SJCRH30 (cell line): ENCODE results near the gene TRPV2. TPM values are rescaled to one million over a fixed set of nuclear protein-coding genes. Genes with fewer than 3 reads are reported as not detected.

ENCODE experiments used
- DNase-seq, 2 experiments: peaks; one replicate each; pipeline ENCODE4 v3.0.0-alpha.2; 2015 to 2020
- H3K27ac ChIP-seq: fragments of 250-450 bp; sonication (Bioruptor Pico); 2 replicates; pipeline ENCODE4 v1.5.1; 2020; ENCODE audit warnings: mild to moderate bottlenecking, moderate library complexity
- H3K27me3 ChIP-seq: fragments of 250-450 bp; sonication (Bioruptor Pico); 2 replicates; pipeline ENCODE4 v1.5.1; 2020; ENCODE audit warnings: mild to moderate bottlenecking, moderate library complexity
- H3K36me3 ChIP-seq: fragments of 250-450 bp; sonication (Bioruptor Pico); 2 replicates; pipeline ENCODE4 v1.5.1; 2020; ENCODE audit warnings: mild to moderate bottlenecking, moderate library complexity
- H3K4me1 ChIP-seq: fragments of 250-450 bp; sonication (Bioruptor Pico); 2 replicates; pipeline ENCODE4 v1.5.1; 2020; ENCODE audit warnings: mild to moderate bottlenecking, moderate library complexity
- H3K4me3 ChIP-seq: fragments of 250-450 bp; sonication (Bioruptor Pico); 2 replicates; pipeline ENCODE4 v1.5.1; 2020; ENCODE audit warnings: mild to moderate bottlenecking, moderate library complexity
- H3K9me3 ChIP-seq: fragments of 250-450 bp; sonication (Bioruptor Pico); replicated peaks from 2 replicates; pipeline ENCODE4 v1.5.1; 2020; ENCODE audit warnings: mild to moderate bottlenecking, moderate library complexity
- total RNA-seq: library from RNA; depleted of rRNA; stranded (reverse); fragments of >200 nt; shearing (Covaris generic); gene quantifications from 2 replicates; pipeline ENCODE4 v1.2.3, GENCODE V29; 2014

The TRPV2 gene
- total RNA-seq, 1 experiment from 2014 or later: 0.42 TPM

DNA sequence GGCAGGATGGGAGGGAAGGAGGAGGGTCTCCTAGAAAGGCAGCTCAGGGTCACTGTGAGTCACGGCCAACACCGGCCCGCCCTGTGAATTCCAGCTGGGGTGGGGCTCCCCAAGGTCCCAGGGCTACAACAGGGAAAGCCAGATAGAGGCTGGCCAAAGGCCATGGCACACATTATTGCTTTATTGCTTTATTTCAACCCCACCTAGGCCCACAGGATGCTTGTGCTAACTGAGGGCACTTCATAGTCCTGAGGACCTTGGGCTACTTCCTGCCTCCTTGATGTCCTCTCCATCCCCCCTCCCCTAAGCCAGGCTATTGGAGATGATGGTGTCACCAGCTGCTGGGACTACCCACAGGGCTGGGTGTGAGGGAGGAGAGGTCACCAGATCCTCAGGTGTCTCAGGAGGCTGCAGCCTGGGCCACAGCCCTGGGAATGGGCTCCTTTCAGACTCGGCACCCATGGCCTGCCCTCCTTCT, 50.5 kb downstream of the TRPV2 start:
- H3K36me3 ChIP-seq: no peaks in the 10 kb centered on the region
- DNase-seq: no peak
- H3K4me3 ChIP-seq: no peak overlapping the region
- H3K4me1 ChIP-seq: peaks cover 17% of the 10 kb centered on the region
- no peaks in the 10 kb centered on the region for H3K9me3 ChIP-seq
- no peaks in the 10 kb centered on the region for H3K27me3 ChIP-seq
- H3K27ac ChIP-seq: no peak overlapping the region

DNA sequence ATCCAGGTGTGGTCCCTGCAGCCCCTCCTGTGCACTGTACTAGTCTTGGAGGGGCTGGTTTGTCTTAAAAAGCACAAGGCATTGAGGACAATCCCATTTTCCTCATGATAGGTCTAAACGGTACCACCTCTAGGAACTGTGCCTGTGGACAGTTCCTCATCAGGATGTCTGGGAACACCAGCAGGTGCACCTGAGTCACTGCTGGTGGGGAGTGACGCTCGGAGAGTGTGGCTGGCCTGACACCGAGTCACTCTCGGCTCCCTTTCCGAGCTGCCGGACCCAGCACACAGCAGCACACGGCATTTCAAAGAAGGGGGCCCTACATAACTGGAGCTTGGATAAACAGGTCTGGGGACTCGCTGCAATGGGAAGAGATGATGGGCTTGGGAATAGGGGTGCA, 51.0 kb downstream of the TRPV2 start:
- H3K36me3 ChIP-seq: no peaks in the 10 kb centered on the region
- no peaks in the 10 kb centered on the region for H3K27me3 ChIP-seq
- no peak overlapping the region for H3K4me3 ChIP-seq
- DNase-seq: no peak
- no peaks in the 10 kb centered on the region for H3K9me3 ChIP-seq
- no peak overlapping the region for H3K27ac ChIP-seq
- H3K4me1 ChIP-seq: peaks cover 17% of the 10 kb centered on the region

DNA sequence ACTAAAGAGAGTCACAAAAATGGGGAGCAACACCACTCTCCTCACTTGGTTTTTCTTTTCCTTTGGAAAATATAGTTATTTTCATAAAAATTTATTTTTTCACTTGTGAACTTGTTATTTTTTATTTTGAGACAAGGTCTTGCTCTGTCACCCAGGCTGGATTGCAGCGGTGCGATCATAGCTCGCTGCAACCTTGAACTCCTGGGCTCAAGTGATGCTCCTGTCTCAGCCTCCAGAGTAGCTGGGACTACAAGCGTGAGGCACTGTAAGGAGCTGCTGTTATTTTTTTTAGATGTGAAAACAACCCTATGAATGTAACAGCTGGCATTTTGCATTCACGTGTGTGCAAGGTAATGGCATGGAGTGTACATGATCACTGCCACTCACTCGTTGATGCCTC, 51.7 kb downstream of the TRPV2 start:
- H3K4me3 ChIP-seq: no peak overlapping the region
- H3K27me3 ChIP-seq: no peaks in the 10 kb centered on the region
- H3K9me3 ChIP-seq: no peaks in the 10 kb centered on the region
- H3K4me1 ChIP-seq: peaks cover 17% of the 10 kb centered on the region
- H3K27ac ChIP-seq: no peak overlapping the region
- DNase-seq: no peak
- no peaks in the 10 kb centered on the region for H3K36me3 ChIP-seq

DNA sequence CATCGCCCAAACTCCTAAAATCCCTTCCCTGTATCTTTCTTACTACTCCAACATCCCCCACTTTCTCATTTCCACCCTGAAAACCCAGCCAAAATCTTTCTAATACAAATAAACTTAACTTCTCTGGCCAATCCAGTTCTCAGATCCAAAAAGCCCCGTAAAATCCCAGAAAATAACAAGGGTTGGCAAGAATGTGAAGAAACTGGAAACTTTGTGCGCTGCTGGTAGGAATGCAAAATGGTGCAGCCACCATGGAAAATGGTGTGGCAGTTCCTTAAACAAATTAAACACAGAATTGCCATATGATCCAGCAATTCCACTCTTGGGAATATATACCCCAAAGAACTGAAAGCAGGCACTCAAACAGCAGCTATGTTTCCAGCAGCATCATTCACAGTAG, 52.5 kb downstream of the TRPV2 start:
- Histone ChIP-seq H3K9me3 (no peaks in the 10 kb centered on the region), H3K36me3 (no peaks in the 10 kb centered on the region), H3K27ac (no peak overlapping the region), H3K4me1 (peaks cover 17% of the 10 kb centered on the region), H3K27me3 (no peaks in the 10 kb centered on the region), H3K4me3 (no peak overlapping the region)
- DNase-seq: no peak

DNA sequence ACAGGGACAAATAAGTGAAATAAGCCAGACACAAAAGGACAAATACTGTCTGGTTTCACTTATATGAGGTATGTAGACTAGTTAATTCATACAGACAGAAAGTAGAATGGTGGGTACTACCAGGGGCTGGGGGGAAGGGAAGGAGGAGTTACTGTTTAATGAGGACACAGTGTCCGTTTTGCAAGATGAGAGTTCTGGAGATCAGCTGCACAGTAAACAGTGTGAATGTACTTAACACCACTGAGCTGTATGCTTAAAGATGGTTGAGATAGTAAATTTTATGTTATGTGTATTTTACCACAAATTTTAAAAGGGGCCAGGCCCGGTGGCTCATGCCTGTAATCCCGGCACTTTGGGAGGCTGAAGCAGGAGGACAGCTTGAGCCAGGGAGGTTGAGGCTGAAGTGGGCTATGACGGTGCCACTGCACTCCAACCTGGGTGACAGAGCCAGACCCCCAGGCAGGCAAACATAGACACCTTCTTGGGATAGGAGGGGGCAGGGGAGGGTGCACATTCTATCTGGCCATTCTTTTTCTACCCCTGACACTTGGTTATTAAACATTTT, 53.1 kb downstream of the TRPV2 start:
- Histone ChIP-seq H3K27me3 (no peaks in the 10 kb centered on the region), H3K27ac (no peak overlapping the region), H3K4me1 (peaks cover 14% of the 10 kb centered on the region), H3K36me3 (no peaks in the 10 kb centered on the region), H3K4me3 (no peak overlapping the region), H3K9me3 (no peaks in the 10 kb centered on the region)
- DNase-seq: no peak

DNA sequence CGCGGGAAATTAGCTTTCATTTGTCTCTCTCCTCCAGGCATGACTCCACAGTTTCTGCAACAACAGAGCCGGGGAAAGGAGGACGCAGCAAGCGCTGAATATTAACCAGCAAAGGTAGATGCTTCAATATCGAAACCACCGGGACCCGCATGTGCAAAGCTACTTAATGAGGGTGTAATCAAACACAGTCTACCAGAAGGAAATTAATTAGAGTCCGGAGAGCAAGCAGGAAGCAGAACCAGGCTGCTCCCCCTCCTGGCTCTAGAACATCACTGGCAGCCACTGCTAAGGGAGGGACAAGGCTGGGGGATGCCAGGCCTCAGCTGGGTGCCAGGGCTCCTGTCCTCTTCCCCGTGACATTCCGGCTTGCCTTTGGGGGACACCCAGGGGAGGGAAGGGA, 54.9 kb downstream of the TRPV2 start:
- no peaks in the 10 kb centered on the region for H3K36me3 ChIP-seq
- no peaks in the 10 kb centered on the region for H3K9me3 ChIP-seq
- no peak overlapping the region for H3K27ac ChIP-seq
- no peak for DNase-seq
- H3K4me3 ChIP-seq: no peak overlapping the region
- no peaks in the 10 kb centered on the region for H3K27me3 ChIP-seq
- H3K4me1 ChIP-seq: peaks cover 22% of the 10 kb centered on the region

DNA sequence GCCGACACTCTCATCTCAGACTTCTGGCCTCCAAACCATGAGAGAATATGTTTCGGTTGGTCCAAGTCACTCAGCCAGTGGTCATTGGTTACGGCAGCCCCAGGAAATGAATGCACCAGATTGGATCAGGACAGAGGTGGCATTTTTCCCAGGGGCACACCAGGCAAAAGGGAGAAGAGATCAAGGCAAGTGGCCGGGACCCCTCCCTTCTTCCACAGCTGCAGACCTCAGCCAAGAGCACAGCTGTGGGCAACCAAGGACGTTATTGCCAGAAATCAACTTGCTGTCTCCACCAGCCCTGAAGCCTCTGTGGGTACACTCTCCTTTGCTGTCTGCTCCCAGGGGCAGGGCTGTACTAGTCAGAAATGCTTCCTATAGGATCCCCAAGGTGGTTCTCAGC, 55.9 kb downstream of the TRPV2 start:
- Histone ChIP-seq H3K4me1 (peaks cover 22% of the 10 kb centered on the region), H3K27me3 (no peaks in the 10 kb centered on the region), H3K9me3 (no peaks in the 10 kb centered on the region), H3K36me3 (no peaks in the 10 kb centered on the region), H3K4me3 (no peak overlapping the region), H3K27ac (no peak overlapping the region)
- DNase-seq: no peak

DNA sequence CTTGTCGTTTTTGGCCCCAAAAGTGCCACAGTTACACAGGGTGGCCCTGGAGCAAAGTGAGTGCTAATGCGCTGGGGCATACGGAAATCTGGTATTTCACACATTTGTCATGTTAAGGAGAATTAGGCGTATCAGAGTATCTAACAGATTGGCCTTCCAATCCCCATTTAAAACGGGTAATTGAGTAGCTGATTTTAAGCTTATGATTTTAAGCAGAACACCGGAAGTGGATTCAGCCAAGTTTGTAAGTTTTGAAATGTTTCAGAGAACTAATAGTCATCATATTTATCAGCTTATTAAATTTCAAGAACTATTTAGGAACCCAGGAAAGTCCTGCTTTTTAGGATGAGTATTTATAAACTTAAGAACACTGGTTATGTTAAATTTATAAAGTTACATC, 57.2 kb downstream of the TRPV2 start:
- no peaks in the 10 kb centered on the region for H3K36me3 ChIP-seq
- H3K4me1 ChIP-seq: peaks cover 29% of the 10 kb centered on the region
- DNase-seq: no peak
- no peaks in the 10 kb centered on the region for H3K27me3 ChIP-seq
- no peak overlapping the region for H3K4me3 ChIP-seq
- H3K27ac ChIP-seq: no peak overlapping the region
- no peaks in the 10 kb centered on the region for H3K9me3 ChIP-seq

DNA sequence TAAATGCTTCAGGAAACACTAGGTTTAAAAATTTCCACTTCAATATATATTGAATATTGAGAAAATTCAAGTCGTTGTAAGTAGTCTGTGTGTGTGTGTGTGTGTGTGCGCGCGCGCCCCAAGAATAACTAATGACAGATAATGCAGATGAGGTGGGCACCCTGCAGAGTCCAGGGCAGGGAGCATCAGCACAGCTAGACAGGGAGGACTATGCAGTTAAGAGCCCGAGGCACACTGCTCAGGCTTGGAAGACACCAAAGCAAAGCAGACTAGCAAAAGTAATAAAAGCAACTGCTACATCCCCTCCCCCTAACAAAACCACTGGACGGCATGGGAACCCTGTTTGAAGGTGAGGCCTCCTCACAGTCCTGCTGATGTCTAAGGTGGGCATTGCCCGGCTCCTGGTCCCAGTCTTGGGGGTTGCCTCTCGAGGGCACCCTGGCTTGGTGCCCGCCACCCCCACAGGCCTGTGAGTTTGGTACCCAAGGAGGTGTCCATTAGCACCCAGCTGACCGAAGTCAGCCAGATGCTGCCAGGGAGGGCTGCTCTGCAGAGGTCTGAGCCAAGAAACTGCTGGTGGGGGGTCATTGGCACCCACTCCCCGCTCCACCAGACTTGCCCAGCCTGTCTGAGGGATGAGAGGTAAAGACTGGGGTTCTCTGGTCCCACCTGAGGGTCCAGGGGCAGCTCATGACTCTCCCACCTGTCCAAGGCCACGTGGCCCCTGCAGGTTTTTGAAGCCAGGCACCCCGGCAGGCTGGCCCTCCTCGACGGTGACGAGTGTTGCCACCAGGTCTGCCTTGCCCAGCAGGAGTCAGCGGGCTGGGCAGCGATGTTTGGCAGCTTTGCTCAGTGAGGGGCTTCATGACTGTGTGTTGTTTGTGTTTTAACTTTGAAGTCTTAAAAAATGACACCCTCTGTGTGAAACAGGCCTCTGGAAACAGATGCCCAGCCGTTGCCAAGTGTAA, 58.0 kb downstream of the TRPV2 start:
- DNase-seq: no peak
- H3K4me3 ChIP-seq: no peak overlapping the region
- no peaks in the 10 kb centered on the region for H3K9me3 ChIP-seq
- H3K27me3 ChIP-seq: no peaks in the 10 kb centered on the region
- no peak overlapping the region for H3K27ac ChIP-seq
- no peaks in the 10 kb centered on the region for H3K36me3 ChIP-seq
- H3K4me1 ChIP-seq: peaks cover 31% of the 10 kb centered on the region

DNA sequence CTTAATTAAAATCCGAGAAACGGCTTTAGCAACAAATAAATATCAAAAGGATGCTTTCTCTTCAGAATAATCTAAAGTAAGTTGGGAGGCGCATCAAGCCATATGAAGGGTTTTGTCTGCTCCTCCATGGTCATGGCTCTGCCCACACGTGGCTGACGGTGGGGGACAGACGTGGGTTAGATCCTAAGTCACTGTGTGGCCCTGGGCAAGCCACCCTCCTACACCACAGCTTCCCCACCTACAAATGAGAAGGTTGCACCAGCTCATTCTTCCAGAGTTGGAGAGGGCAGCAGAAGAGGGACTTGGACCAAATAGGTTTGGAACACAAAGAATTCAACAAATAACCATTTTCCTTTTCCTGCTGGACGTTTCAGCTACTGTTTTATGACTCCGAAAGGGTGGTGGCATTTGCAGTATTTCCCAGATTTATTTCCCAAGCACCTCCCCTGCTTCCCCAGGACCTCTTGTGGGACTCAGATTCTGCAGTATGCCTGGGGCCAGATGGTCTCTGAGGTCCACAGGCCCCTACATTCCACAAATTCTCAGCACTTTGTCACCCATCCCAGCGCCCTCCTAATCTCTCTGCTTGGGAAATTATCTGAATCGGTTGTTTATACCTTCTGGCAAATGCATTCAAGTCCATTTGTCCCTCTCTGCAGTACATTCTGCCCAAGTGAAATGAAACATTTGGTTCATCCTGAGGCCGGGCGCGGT, 58.8 kb downstream of the TRPV2 start:
- peak in 1 of 2 experiments; percentile 57 for DNase-seq
- Histone ChIP-seq H3K9me3 (no peaks in the 10 kb centered on the region), H3K4me3 (no peak overlapping the region), H3K36me3 (no peaks in the 10 kb centered on the region), H3K4me1 (peaks cover 31% of the 10 kb centered on the region), H3K27me3 (no peaks in the 10 kb centered on the region), H3K27ac (no peak overlapping the region)

DNA sequence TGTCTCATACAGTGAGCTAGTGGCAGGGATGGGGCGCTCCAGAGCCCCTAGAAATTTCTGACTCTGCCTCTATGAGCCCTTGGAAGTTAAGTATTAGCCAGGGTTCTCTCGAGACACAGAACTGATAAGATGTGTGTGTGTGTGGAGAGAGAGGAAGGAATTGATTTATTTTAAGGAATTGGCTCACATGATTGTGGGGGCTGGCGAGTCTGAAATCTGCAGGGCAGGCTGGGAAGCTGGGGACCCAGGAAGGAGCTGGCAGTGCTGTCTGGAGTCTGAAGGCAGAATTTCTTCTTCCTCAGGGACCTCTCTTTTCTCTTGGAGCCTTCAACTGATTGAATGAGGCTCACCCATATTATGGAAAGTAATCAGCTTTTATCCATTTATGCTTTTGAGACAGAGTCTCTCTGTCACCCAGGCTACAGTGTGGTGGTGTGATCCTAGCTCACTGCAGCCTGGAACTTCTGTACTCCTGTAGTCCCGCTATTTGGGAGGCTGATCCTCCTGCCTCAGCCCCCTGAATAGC, 59.9 kb downstream of the TRPV2 start:
- Histone ChIP-seq H3K4me1 (peaks cover 22% of the 10 kb centered on the region), H3K36me3 (no peaks in the 10 kb centered on the region), H3K9me3 (no peaks in the 10 kb centered on the region), H3K4me3 (no peak overlapping the region), H3K27ac (no peak overlapping the region), H3K27me3 (no peaks in the 10 kb centered on the region)
- DNase-seq: no peak

DNA sequence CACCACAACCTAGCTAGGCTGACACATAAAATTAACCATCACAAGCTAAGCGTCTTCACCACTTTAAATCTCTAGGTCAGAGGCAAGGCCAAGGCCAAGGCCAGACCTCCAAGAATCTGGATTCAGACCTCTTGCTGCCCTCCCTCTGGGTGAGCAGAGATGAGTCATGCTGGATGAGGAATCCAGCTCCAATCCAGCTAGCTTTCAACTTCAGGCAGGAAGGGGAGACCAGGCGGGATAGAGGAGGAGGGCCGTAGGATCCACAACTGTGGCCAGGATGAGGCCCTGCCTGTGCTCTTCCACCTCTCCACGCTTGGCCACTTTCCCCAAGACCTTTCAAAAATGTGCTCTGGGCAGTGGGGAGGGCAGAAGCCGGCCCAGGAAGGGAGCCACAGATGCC, 61.9 kb downstream of the TRPV2 start:
- no peak overlapping the region for H3K4me3 ChIP-seq
- peaks cover 18% of the 10 kb centered on the region for H3K4me1 ChIP-seq
- DNase-seq: peak; percentile 79 to 81
- no peaks in the 10 kb centered on the region for H3K9me3 ChIP-seq
- H3K36me3 ChIP-seq: no peaks in the 10 kb centered on the region
- no peaks in the 10 kb centered on the region for H3K27me3 ChIP-seq
- peak overlapping the region; percentile 18 for H3K27ac ChIP-seq

DNA sequence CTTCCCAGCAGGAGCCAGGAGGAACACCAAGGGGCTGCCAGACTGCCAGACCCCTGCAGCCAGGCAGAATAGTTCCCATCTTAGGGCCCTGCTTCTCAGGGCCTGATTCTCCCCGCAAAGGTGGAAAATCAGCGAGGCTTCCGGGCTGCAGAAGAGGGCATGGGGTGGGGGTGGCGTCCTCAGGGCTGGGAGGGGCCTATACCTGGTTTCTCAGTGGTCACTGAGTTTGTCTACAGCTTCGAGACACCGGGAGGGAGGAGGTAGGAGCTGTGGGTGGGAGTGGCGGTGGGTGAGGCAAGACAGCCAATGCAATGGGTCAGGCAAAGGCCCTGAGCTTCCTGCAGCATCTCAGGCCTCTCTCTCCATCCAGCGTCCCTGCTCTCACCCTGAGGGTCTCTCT, 62.3 kb downstream of the TRPV2 start:
- no peaks in the 10 kb centered on the region for H3K36me3 ChIP-seq
- H3K9me3 ChIP-seq: no peaks in the 10 kb centered on the region
- no peak overlapping the region for H3K4me3 ChIP-seq
- peaks cover 18% of the 10 kb centered on the region for H3K4me1 ChIP-seq
- no peak for DNase-seq
- peak overlapping the region; percentile 18 for H3K27ac ChIP-seq
- no peaks in the 10 kb centered on the region for H3K27me3 ChIP-seq

DNA sequence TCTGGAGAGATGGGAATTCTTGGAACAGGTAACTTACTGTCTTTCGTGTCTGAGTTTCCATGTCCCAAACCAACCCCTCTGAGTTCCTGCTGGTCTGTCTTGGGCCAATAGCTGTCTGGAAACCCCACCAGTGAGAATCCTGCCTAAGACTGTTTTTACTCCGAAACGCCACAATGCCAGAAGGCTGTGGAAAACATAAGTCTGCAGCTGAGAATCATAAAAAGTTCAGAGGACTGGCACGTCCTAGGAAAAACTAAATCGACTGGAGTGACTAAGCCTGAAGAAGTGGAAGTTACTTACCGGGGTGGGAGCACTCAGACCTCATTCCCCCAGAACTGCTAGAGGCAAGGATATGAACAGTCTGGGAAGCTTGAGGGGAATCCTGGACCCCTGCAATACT, 63.3 kb downstream of the TRPV2 start:
- H3K36me3 ChIP-seq: no peaks in the 10 kb centered on the region
- no peaks in the 10 kb centered on the region for H3K9me3 ChIP-seq
- no peak for DNase-seq
- H3K4me3 ChIP-seq: no peak overlapping the region
- H3K4me1 ChIP-seq: peaks cover 18% of the 10 kb centered on the region
- H3K27me3 ChIP-seq: no peaks in the 10 kb centered on the region
- H3K27ac ChIP-seq: no peak overlapping the region

DNA sequence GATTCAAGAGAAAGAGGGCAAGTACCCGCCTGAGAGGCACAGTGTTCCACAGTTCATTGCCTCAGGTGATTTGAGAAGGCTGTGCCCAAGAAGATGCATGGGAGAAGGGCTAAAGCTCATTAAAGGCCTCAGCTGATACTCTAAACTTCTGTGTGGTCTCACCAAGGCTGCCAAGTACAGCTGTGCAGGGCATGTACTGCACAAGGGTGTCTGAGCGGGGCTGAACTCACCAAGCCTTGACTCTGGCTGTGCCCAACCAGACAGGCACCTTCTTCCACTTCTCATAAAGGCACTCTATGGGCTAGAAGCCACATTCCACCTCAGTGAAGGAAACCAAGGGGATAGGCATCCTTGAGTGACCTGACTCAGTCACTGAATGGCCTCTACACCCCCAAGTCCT, 63.9 kb downstream of the TRPV2 start:
- Histone ChIP-seq H3K36me3 (no peaks in the 10 kb centered on the region), H3K27me3 (no peaks in the 10 kb centered on the region), H3K4me1 (peaks cover 12% of the 10 kb centered on the region), H3K27ac (no peak overlapping the region), H3K9me3 (no peaks in the 10 kb centered on the region), H3K4me3 (no peak overlapping the region)
- DNase-seq: no peak
